Suprapubic skin (tissue), 4 donors: ENCODE measurements around the gene KRT75.

Source experiments
- CTCF ChIP-seq, 2 donors: fragments of 200-600 bp in 1 of 2; fragments of 450-650 bp in 1 of 2; sonication (generic) in 1 of 2; IDR thresholded peaks; one replicate each; pipeline ENCODE4 v1.5.1; 2016 to 2019; ENCODE audit warnings: antibody characterized with exemption in 2 of 2, mild to moderate bottlenecking in 1 of 2, moderate library complexity in 1 of 2
- EP300 ChIP-seq: sonication (generic); formaldehyde crosslinking; IDR thresholded peaks from one replicate; pipeline ENCODE4 v1.6.1; 2017; ENCODE audit warnings: antibody characterized with exemption
- POLR2A ChIP-seq, 2 donors: fragments of 450-650 bp; IDR thresholded peaks; one replicate each; pipeline ENCODE4 v1.6.1; 2017; ENCODE audit warnings: antibody characterized with exemption in 2 of 2, mild to moderate bottlenecking in 2 of 2, moderate library complexity in 2 of 2
- POLR2AphosphoS5 ChIP-seq, 3 donors: sonication (generic); formaldehyde crosslinking; IDR thresholded peaks; one replicate each; pipeline ENCODE4 v1.6.1; 2017; ENCODE audit warnings: antibody characterized with exemption in 3 of 3

- TF ChIP-seq CTCF (IDR thresholded peaks at IDR 0.05): no peak
- no peak for TF ChIP-seq POLR2AphosphoS5 (IDR thresholded peaks at IDR 0.05)
- no peak for TF ChIP-seq POLR2A (IDR thresholded peaks at IDR 0.05)
- no peak for TF ChIP-seq EP300
These were observed 30.6 kb downstream of the KRT75 start for GRCh38 chr12:52403561-52403960.
